TTC549 (cell line): Measurements from ENCODE around the gene IL23R.

Experiments used
- FAIRE-seq: peaks from 2 replicates; lab custom pipeline; 2012; peaks lifted over from hg19 to GRCh38; lab: Jason Lieb, UNC

Gene IL23R

GRCh38 chr1:67148516-67149178, 17.6 kb upstream of the IL23R start:
- FAIRE-seq = no peak

- no peak for FAIRE-seq
These were observed 17.0 kb upstream of the IL23R start for GRCh38 chr1:67149179-67149770.

- FAIRE-seq = no peak
These were observed 15.3 kb upstream of the IL23R start for GRCh38 chr1:67150931-67151330.

GRCh38 chr1:67158401-67158800, 7.9 kb upstream of the IL23R start:
- no peak for FAIRE-seq

- no peak for FAIRE-seq
These were observed 7.0 kb upstream of the IL23R start for GRCh38 chr1:67159233-67159632.

DNA sequence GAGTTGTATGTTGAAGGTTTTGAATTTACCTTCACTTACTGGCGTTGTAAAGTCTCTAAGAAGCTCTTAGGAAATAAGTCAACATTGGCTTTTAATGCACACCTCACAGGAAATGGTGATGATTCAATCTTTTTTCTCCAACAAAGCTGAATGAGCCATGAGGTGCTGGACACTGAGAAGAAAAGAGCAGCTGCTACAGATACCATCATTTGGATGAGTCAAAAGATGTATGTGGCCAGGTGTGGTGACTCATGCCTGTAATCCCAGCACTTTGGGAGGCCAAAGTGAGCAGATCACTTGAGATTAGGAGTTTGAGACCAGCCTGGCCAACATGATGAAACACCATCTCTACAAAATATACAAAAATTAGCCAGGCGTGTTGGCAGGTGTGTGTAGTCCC, 3.3 kb upstream of the IL23R start:
- FAIRE-seq = no peak

GRCh38 chr1:67165468-67166041, 699 bp upstream of the IL23R start:
- no peak for FAIRE-seq

DNA sequence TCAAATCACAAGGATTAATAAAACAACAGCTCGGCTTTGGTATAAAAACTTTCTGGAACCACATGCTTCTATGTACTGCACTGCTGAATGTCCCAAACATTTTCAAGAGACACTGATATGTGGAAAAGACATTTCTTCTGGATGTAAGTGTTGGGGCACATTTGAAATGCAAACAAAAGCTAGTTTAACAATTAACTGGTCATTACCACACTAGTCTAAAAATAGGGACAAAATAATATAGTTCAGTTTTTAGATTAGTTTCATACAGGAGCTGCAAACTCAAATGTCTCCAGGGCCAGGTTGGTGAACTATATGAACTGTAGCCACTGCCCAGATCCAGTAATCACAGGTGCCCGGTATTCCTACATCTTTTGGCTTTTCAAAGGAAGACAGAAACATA, 3.2 kb downstream of the IL23R start:
- FAIRE-seq = no peak

GRCh38 chr1:67169932-67170331, 3.7 kb downstream of the IL23R start:
- FAIRE-seq = no peak

DNA sequence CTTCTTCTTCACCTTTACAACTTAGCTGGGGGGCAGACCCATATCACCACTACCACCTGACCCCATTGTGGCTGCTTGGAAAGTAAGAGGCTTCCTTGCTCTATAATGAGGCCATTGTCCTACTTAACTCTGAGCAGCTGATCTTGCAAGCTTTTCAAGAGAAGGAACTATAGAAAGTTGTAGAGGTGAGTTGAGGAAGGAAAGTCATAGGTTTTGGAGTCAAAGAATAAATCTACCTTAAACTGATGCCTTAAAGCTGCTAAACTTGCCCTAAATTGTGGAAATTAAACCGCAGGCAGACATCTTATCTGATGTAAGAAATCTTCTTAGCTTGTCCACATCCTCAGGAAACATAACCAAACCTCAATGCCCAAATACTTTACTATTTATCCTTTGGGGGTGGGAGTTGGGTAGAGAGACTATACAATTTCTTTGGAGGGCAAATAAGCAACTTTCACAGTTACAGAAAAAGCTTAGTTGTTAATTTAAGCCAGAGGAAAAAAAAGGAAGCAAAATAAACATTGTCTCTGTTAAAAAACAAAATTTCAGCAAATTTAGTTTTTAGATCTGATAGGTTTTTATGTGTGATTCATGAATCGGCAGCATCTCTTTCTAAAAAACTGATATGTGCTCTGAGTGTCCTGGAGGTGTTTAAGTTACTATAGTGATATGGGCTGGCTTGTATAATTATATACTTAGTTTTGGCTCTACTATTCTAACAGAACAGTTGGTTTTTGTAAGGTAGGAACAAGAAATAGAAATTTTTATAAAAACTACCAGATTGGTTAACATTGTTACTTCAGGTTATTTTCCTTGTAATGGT, 4.7 kb downstream of the IL23R start:
- FAIRE-seq = no peak

DNA sequence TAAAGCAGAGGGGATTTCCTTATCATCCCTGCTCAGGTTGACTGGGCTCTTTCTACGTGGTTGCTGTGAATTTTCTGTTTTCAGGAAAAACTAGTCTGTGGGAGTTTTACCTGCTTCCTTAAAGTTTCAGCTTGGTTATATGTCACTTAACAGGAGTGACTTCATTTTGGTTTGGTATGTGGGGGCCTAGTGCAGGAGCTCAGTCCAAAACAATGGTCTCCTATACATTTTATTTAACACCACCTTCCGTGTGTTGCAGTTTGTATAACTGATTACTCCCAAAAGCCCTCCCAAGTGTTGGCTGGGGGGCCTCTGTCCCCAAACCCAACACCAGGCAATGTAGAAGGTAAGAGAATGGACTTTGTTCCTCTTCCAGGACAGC, 5.3 kb downstream of the IL23R start:
- FAIRE-seq = no peak

DNA sequence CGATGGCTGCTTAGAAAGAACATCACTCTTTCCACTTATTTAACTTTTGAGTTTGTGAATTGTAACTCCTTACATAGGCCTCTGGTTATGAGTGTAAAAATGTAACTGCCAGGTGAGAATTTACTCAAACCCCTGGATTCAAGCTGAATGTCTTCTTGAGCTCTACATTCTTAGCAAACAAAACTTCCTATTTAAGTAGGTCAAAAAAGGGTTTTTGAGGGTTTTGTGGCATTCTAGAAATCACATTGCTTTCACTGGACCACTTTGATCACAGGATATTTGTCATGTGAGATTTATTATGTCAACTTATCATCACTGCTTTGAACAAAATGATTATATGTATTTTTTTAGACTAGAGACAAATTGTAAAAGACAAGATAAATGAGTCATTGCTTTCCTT, 5.7 kb downstream of the IL23R start:
- FAIRE-seq = no peak

- no peak for FAIRE-seq
These were observed 7.7 kb downstream of the IL23R start for GRCh38 chr1:67173988-67174387.

DNA sequence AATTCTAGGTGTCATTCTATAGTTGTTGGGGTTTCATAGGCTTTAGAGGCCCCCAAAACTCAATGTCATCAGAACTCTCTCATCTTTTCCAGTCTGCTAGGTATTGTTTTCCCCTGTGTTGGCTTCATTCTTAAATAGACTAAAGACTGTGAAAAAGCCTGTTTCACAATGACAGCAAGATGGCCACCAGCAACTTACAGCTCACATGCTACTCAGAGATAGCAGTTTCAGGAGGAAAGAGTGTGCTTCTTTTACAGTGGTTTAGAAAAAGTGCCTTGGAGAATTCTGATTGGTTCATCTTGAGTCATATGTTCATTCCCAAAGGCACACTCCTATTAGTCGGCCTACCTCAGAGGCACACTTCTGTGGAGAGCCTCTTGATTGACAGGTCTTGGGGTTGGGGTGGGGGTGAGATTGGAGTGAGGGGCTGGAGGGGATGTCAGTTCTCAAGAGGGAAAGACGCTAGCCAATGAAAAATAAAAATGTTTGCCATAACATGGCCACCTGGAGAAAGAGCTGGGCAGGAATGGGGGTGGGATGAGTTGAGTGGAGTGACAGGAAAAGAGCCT, 8.5 kb downstream of the IL23R start:
- FAIRE-seq = no peak

DNA sequence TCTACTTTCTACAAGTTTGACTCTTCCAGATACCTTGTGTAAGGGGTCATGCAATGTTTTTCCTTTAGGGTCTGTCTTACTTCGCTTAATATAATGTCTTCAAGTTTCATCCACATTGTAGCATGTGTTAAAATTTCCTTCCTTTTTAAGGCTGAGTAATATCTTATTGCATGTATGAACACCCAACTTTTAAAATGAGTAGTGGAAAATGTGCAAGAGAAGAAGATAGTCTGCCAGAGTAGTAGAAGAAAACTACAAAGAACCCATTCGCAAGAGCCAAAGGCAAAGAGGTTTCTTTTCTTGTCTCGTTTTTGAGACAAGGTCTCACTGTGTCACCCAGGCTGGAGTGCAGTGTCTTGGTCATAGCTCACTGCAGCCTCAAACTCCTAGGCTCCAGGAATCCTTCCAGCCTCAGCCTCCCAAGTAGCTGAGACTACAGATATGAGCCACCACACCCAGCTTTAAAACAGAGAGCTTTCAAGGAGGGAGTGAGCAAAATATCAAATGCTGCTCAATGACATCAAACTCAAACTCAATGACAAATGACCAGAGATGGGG, 9.4 kb downstream of the IL23R start:
- FAIRE-seq = no peak

GRCh38 chr1:67184838-67185421, 18.7 kb downstream of the IL23R start:
- FAIRE-seq = no peak

GRCh38 chr1:67188137-67188536, 21.9 kb downstream of the IL23R start:
- no peak for FAIRE-seq

GRCh38 chr1:67189953-67190352, 23.7 kb downstream of the IL23R start:
- no peak for FAIRE-seq

- no peak for FAIRE-seq
These were observed 24.2 kb downstream of the IL23R start for GRCh38 chr1:67190410-67190809.

DNA sequence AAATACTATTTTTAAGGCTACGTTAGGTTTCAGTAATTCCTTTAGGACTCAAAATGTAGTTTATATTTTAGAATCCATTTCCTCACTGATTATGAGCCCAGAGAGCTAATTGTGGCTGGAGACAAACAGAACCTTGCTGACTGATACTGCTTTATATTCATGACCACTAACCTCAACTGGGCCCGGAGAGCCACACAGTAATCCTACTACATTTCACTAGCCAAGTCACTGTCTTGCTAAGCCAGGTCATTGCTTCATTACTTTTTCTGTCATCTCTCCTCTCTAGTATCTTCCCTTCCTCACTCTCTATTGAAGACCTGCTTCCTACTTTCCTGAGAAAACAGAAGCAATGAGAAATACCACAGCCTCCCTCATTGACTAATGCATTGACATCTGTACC, 24.7 kb downstream of the IL23R start:
- FAIRE-seq = no peak

DNA sequence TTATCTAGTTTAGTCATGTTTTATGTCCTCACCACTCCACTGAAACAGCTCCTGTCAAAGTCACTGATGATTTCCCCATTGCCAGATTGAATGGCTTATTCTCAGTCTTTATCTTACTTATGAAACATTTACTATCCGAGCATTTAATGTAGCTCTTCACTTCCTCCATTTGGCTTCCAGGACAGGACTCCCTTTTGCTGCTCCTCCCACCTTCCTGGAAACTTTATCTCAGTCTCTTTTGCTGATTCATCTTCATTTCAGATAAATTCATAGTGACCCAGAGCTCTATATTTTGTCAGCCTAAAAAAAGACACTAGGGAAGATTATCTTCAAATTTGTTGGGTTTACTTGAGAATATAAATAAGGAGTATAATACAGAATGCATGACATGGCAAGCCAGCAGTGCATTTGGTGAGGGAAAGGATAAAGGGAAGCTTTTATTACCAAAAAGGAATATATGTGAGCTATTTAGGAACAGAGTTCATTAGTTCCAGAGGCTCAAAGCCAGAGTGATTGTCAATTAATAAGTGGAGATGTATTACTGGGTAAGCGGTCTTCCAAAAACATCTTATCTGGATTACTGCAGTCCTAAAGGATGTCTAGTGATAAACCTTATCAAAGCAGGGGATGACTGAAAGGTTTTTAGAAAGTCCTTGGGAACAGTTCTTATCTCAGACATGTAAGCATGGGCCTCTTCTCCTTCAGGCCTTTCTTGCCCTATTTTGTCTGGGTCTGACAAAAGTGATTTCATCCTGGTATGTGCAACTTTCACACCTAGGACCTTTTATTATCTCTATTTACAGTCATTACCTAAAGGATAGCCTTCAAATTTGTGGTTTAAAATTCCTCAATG, 25.6 kb downstream of the IL23R start:
- FAIRE-seq = no peak
